ENCODE data around the gene SSR4.

The SSR4 gene

DNA sequence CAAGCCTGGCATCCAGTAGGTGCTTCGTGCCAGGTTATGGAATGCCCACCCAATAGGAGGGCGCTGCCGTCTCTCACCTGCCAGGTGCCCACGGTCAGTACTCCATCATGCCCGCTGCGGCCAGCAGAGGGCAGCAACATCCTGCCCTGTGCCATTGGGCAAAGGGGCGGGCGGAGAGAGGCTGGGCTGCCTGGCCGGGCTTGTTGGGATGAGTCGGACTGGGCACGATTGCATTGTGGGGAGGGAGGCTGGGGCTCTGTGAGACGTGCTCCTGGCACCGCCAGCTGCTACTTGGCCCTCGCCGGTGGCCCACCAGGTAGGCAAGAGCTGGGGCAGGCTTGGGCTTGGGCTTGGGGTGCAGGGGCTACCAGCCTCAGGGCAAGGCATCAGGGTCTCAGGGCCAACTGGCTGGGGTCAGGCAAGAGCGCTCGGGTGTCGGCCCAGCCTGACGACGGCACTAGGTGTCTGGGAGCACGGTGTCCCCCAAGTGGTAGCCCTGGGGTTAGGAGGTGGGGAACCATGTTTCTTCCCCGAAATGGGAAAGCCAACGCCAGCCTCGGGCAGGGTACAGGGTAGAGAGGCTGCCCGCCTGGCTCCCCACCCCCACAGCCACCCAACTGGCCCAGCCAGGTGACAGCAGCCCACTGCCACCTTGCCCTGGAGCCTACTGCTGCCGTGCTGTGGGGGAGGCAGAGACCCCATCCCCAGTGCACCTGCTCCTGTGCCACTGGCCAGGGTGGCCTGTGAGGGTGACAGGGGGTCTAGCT is 30.3 kb upstream of the SSR4 start, which contains the start of gene PLXNB3:
TSS of gene PLXNB3 (plus strand) at position 261 of the 767 bp plus-strand sequence. CDS start 1,287 bp downstream, outside the sequence.
- H3K4me1 ChIP-seq (ENCODE audit: control insufficient read depth, insufficient read depth, low read length): no peaks in the 10 kb centered on the region
- no peaks in the 10 kb centered on the region for H3K36me3 ChIP-seq (ENCODE audit: control insufficient read depth, insufficient read depth, low read length)
- H3K4me3 ChIP-seq (ENCODE audit: low read depth, low read length): no peak within 1 kb of the TSS
- H3K9ac ChIP-seq (ENCODE audit: low read depth, low read length): no peak within 1 kb of the TSS
- H3K27ac ChIP-seq (ENCODE audit: low read depth, low read length): no peak within 1 kb of the TSS
- peaks cover 19% of the 10 kb centered on the region; the same call in 1 of the 2 replicates for H3K9me3 ChIP-seq (ENCODE audit: control insufficient read depth, insufficient read depth, low read length)
- H3K27me3 ChIP-seq (ENCODE audit: control insufficient read depth, insufficient read depth, low read length): no peaks in the 10 kb centered on the region

DNA sequence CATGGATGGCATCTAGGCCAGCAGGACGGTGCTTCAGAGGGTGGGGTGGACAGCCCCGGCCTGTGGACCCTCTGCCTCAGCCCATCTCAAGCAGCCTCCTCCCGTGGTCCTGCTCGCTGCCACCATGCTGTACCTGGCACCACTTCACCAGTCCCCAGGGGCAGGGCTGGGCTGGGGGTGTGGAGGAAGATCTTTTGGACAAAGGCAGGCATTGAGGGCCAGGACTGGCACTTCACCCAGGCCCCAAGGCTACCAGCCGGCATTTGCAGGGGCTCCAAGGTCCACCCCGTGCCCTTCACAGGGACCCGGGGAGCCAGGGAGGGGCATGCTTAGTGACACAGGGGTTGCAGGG is 29.7 kb upstream of the SSR4 start:
- Histone ChIP-seq H3K36me3 (ENCODE audit: control insufficient read depth, insufficient read depth, low read length) (no peaks in the 10 kb centered on the region), H3K27me3 (ENCODE audit: control insufficient read depth, insufficient read depth, low read length) (no peaks in the 10 kb centered on the region), H3K4me1 (ENCODE audit: control insufficient read depth, insufficient read depth, low read length) (no peaks in the 10 kb centered on the region), H3K27ac (ENCODE audit: low read depth, low read length) (no peak overlapping the region), H3K9me3 (ENCODE audit: control insufficient read depth, insufficient read depth, low read length) (peaks cover 20% of the 10 kb centered on the region; the same call in 1 of the 2 replicates), H3K9ac (ENCODE audit: low read depth, low read length) (no peak overlapping the region), H3K4me3 (ENCODE audit: low read depth, low read length) (no peak overlapping the region)

DNA sequence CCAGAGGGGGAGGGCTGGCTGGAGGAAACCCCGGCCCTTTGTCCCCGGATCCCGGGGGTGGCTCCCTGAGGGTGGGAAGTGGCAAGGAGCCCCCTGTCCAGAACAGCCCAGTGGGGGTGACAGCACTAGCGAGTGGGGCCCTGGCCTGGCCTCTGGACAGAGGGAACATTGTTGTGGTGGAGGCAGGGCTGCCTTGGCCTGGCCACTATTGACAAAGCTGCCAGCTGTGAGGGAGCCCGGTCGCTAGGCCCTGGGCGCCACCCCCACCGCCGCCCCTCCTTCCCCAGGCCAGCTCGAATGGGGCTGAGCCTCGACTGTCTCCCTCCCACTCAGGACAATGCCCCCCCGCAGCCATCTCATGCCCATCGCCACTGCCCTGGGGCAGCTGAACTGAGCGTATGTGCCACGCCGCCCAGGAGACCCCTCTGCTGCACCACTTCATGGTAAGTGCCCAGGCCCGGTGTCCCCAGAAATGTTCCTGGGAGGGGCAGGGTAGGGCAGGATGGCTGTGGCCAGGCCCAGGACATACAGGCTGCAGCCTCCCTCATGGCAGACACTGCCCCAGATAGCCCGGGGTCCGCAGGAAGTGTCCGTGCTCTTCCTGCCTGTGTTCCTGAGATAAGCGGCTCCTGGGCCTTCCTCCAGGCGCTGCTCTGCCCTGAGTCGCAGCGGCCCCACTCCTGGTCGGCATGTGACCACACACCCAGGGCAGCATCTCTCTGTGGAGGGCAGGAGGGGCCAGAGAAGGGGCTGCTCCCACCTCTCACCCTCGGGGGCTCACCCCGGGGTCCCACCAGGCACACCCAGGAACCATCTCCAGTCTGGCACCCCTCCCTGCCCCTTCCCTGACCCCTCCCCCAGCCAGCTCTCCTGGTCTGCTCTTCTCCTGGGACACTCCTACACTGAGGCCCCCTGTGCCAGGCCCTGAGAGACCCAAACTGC is 29.1 kb upstream of the SSR4 start:
- Histone ChIP-seq H3K4me1 (ENCODE audit: control insufficient read depth, insufficient read depth, low read length) (no peaks in the 10 kb centered on the region), H3K27ac (ENCODE audit: low read depth, low read length) (no peak overlapping the region), H3K27me3 (ENCODE audit: control insufficient read depth, insufficient read depth, low read length) (no peaks in the 10 kb centered on the region), H3K9ac (ENCODE audit: low read depth, low read length) (no peak overlapping the region), H3K9me3 (ENCODE audit: control insufficient read depth, insufficient read depth, low read length) (peaks cover 26% of the 10 kb centered on the region; the same call in 1 of the 2 replicates), H3K4me3 (ENCODE audit: low read depth, low read length) (no peak overlapping the region), H3K36me3 (ENCODE audit: control insufficient read depth, insufficient read depth, low read length) (no peaks in the 10 kb centered on the region)

DNA sequence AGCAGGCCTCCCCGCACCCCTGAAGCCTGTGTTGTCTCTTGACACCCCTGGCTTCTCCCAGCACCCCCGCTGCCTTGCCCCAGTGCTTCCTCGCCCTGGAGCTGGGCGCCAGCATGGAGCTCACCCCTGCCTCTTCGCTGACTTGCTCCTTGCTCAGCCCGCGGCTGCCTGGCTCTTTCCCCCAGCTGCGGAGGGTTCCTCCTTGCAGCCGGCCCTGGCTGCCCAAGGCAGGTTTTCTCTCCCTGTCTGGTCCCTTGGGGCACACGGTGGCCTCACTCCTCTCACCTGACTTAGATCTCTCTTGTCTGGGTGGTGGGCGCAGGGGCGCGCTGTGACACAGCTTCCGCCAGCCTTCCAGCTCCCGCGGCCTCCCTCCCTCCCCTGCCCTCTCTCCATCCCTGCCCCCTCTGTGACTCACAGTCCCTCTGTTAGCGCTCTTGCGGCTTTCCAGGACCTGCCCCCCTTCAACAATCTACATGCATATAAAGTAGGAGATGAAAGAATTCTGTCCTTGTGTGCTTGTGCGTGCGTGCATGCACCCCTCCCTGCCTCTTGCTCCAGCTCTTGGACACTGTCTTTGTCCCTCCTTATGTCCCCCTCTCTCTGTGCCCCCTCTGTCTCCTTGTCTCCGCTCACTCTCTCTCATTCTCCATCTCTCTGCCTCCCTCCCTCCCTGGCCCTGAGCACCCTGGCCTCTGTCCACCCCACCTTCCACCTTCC is 28.2 kb upstream of the SSR4 start:
- Histone ChIP-seq H3K9ac (ENCODE audit: low read depth, low read length) (no peak overlapping the region), H3K4me3 (ENCODE audit: low read depth, low read length) (no peak overlapping the region), H3K27me3 (ENCODE audit: control insufficient read depth, insufficient read depth, low read length) (no peaks in the 10 kb centered on the region), H3K27ac (ENCODE audit: low read depth, low read length) (no peak overlapping the region), H3K36me3 (ENCODE audit: control insufficient read depth, insufficient read depth, low read length) (no peaks in the 10 kb centered on the region), H3K9me3 (ENCODE audit: control insufficient read depth, insufficient read depth, low read length) (peaks cover 28% of the 10 kb centered on the region; the same call in 1 of the 2 replicates), H3K4me1 (ENCODE audit: control insufficient read depth, insufficient read depth, low read length) (no peaks in the 10 kb centered on the region)

DNA sequence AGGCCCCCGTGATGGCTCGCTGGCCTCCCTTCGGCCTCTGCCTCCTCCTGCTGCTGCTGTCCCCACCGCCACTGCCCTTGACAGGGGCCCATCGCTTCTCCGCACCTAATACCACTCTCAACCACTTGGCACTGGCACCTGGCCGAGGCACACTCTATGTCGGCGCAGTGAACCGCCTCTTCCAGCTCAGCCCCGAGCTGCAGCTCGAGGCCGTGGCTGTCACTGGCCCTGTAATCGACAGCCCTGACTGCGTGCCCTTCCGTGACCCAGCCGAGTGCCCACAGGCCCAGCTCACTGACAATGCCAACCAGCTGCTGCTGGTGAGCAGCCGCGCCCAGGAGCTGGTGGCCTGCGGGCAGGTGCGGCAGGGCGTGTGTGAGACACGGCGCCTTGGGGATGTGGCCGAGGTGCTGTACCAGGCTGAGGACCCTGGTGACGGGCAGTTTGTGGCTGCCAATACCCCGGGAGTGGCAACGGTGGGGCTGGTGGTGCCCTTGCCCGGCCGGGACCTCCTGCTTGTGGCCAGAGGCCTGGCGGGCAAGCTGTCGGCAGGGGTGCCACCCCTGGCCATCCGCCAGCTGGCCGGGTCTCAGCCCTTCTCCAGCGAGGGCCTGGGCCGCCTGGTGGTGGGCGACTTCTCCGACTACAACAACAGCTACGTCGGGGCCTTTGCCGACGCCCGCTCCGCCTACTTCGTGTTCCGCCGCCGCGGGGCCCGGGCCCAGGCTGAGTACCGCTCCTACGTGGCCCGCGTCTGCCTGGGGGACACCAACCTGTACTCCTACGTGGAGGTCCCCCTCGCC is 27.4 kb upstream of the SSR4 start:
- H3K9ac ChIP-seq (ENCODE audit: low read depth, low read length): no peak overlapping the region
- H3K36me3 ChIP-seq (ENCODE audit: control insufficient read depth, insufficient read depth, low read length): no peaks in the 10 kb centered on the region
- no peak overlapping the region for H3K4me3 ChIP-seq (ENCODE audit: low read depth, low read length)
- H3K4me1 ChIP-seq (ENCODE audit: control insufficient read depth, insufficient read depth, low read length): no peaks in the 10 kb centered on the region
- H3K27me3 ChIP-seq (ENCODE audit: control insufficient read depth, insufficient read depth, low read length): no peaks in the 10 kb centered on the region
- H3K27ac ChIP-seq (ENCODE audit: low read depth, low read length): no peak overlapping the region
- peaks cover 28% of the 10 kb centered on the region; the same call in 1 of the 2 replicates for H3K9me3 ChIP-seq (ENCODE audit: control insufficient read depth, insufficient read depth, low read length)

DNA sequence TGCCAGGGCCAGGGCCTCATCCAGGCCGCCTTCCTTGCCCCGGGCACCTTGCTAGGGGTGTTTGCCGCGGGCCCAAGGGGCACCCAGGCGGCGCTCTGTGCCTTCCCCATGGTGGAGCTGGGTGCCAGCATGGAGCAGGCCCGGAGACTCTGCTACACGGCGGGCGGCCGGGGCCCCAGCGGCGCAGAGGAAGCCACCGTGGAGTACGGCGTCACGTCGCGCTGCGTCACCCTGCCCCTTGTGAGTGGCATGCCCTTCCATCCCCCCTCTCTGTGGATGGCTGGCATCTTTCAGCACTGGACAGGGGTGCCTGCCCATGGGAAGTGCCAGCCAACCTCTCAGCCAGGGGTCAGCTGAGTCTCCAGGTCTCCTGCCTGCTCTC is 26.8 kb upstream of the SSR4 start:
- no peaks in the 10 kb centered on the region for H3K4me1 ChIP-seq (ENCODE audit: control insufficient read depth, insufficient read depth, low read length)
- H3K9ac ChIP-seq (ENCODE audit: low read depth, low read length): no peak overlapping the region

DNA sequence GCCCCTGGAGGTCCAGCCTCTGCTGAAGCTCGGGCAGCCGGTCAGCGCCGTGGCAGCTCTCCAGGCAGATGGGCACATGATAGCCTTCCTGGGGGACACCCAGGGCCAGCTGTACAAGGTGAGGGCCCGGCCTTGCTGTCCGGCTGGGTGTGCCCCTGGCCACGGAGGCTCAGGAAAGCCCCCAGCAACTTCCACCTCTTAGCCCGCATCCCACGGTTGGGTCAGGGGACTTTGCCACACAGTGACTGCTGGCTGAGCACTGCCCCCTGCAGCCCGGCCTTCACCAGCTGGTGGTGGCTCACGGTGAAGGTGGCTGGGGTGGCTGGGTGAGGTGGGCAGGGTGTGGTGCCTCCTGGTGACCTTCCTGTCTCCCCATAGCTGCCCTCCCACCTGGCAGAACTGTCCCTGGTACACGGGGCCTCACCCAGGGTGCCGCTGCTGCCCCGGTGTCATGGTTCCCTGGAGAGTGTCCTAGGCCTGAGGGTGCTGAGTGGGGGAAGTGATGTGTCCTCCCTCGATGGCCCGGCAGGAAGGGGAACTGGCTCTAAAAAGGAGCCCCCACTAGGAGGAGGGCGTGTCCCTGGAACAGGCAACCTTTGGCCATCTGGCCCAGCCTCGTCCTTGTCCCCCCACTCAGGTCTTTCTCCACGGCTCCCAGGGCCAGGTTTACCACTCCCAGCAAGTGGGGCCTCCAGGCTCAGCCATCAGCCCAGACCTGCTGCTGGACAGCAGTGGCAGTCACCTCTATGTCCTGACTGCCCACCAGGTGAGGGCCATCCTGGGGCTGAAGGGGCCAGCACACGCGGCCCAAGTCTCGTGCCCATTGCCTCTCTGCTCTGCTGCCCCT is 25.9 kb upstream of the SSR4 start:
- no peak overlapping the region for H3K4me3 ChIP-seq (ENCODE audit: low read depth, low read length)
- no peaks in the 10 kb centered on the region for H3K27me3 ChIP-seq (ENCODE audit: control insufficient read depth, insufficient read depth, low read length)
- H3K36me3 ChIP-seq (ENCODE audit: control insufficient read depth, insufficient read depth, low read length): no peaks in the 10 kb centered on the region
- no peak overlapping the region for H3K9ac ChIP-seq (ENCODE audit: low read depth, low read length)
- H3K4me1 ChIP-seq (ENCODE audit: control insufficient read depth, insufficient read depth, low read length): no peaks in the 10 kb centered on the region
- peaks cover 28% of the 10 kb centered on the region; the same call in 1 of the 2 replicates for H3K9me3 ChIP-seq (ENCODE audit: control insufficient read depth, insufficient read depth, low read length)
- no peak overlapping the region for H3K27ac ChIP-seq (ENCODE audit: low read depth, low read length)

More for the DNA sequence above, 26.8 kb upstream of the SSR4 start:
- Histone ChIP-seq H3K9me3 (ENCODE audit: control insufficient read depth, insufficient read depth, low read length) (peaks cover 29% of the 10 kb centered on the region; the same call in 1 of the 2 replicates), H3K27ac (ENCODE audit: low read depth, low read length) (no peak overlapping the region), H3K4me3 (ENCODE audit: low read depth, low read length) (no peak overlapping the region), H3K27me3 (ENCODE audit: control insufficient read depth, insufficient read depth, low read length) (no peaks in the 10 kb centered on the region), H3K36me3 (ENCODE audit: control insufficient read depth, insufficient read depth, low read length) (no peaks in the 10 kb centered on the region)

DNA sequence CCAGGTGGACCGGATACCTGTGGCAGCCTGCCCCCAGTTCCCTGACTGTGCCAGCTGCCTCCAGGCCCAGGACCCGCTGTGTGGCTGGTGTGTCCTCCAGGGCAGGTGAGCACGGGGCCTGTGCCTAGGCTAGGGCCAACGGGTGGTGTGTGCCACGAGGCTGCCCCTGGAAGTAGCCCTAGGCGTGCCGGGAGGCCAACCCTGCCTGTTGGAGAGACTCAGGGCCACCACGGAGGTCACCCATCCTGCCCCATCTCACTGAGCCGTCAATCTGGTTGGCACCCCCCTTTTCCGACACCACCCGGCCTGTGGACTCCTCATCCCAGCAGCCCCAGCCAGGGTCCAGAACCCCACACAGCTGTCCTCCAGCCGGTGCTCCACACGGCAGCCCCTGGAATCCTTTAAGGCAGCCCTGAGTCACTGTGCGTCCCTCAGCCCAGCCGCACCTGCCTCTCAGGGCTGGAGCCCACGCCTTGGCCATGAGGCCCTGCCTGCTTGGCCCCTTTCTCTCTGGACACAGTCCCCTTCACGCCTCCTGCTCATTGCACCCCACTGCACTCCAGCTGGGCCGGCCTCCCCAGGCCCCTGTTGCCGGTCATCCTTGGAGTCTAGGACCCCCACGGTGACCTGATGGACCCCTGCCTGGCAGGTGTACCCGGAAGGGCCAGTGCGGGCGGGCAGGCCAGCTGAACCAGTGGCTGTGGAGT is 25.2 kb upstream of the SSR4 start:
- no peaks in the 10 kb centered on the region for H3K27me3 ChIP-seq (ENCODE audit: control insufficient read depth, insufficient read depth, low read length)
- no peaks in the 10 kb centered on the region for H3K36me3 ChIP-seq (ENCODE audit: control insufficient read depth, insufficient read depth, low read length)
- H3K9ac ChIP-seq (ENCODE audit: low read depth, low read length): no peak overlapping the region
- H3K9me3 ChIP-seq (ENCODE audit: control insufficient read depth, insufficient read depth, low read length): peaks cover 28% of the 10 kb centered on the region; the same call in 1 of the 2 replicates
- no peaks in the 10 kb centered on the region for H3K4me1 ChIP-seq (ENCODE audit: control insufficient read depth, insufficient read depth, low read length)
- no peak overlapping the region for H3K27ac ChIP-seq (ENCODE audit: low read depth, low read length)
- H3K4me3 ChIP-seq (ENCODE audit: low read depth, low read length): no peak overlapping the region

DNA sequence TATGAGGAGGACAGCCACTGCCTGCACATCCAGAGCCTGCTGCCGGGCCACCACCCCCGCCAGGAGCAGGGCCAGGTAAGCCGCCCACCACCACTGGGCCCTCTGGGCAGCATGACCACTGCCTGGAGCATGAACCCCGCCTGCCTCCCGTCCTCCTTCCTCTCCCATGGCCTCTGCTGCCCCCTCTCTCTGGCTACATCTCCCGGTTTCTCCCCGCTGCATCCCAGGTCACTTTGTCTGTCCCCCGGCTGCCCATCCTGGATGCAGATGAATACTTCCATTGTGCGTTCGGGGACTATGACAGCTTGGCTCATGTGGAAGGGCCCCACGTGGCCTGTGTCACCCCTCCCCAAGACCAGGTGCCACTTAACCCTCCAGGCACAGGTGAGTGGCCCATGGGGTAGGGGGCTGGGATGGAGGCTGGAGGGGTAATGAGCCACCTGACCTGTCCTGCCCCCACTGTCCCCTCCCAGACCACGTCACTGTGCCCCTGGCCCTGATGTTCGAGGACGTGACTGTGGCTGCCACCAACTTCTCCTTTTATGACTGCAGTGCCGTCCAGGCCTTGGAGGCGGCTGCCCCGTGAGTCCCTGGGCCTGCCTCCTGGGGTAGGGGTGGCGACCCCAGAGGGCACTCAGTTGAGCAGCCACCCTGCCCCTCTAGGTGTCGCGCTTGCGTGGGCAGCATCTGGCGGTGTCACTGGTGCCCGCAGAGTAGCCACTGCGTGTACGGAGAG is 24.4 kb upstream of the SSR4 start:
- Histone ChIP-seq H3K4me3 (ENCODE audit: low read depth, low read length) (no peak overlapping the region), H3K4me1 (ENCODE audit: control insufficient read depth, insufficient read depth, low read length) (no peaks in the 10 kb centered on the region), H3K9ac (ENCODE audit: low read depth, low read length) (no peak overlapping the region), H3K36me3 (ENCODE audit: control insufficient read depth, insufficient read depth, low read length) (no peaks in the 10 kb centered on the region), H3K27ac (ENCODE audit: low read depth, low read length) (no peak overlapping the region), H3K9me3 (ENCODE audit: control insufficient read depth, insufficient read depth, low read length) (peaks cover 28% of the 10 kb centered on the region; the same call in 1 of the 2 replicates), H3K27me3 (ENCODE audit: control insufficient read depth, insufficient read depth, low read length) (no peaks in the 10 kb centered on the region)
